Keratinocyte (primary cell): ENCODE results near the gene LINC00237.

ENCODE experiments used
- EZH2 ChIP-seq: IDR thresholded peaks from one replicate; pipeline ENCODE4 v1.6.1; 2012; ENCODE audit warnings: inconsistent platforms, mild to moderate bottlenecking, low read length, moderate library complexity
- TF ChIP-seq, protein P1 (sequence below), 3 experiments: IDR thresholded peaks in 1 of 3; conservative IDR thresholded peaks in 1 of 3; optimal IDR thresholded peaks in 1 of 3; 2 replicates in 2 of 3; 3 replicates in 1 of 3; pipeline versions ENCODE3 to v1.5.1; 2011; ENCODE audit warnings: low read length in 3 of 3, mild to moderate bottlenecking in 3 of 3, moderate library complexity in 2 of 3, control low read depth in 1 of 3, inconsistent platforms in 1 of 3; ENCODE audit not compliant: insufficient read depth in 2 of 3; ENCODE audit errors: extremely low read depth in 1 of 3

DNA sequence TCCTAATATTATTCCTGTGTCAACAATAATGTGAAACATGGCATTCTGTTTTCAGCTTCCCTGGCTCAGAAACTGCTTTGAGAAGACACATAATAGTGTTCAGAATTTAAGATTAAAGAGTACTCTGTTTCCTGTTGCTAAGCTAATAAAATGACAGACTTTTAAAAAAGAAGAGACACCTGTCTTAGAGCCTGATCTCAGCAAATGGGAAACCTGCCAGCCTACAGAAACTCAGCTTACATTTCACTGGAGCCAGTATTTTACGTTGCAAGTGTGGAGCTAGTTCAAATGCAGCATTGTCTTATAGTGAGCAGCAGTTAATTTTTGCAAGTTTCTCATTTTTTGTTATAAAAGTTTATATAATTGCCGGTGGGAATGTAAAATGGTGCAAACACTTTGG is 48.5 kb upstream of the LINC00237 start:
- no peak for TF ChIP-seq EZH2
- TF ChIP-seq, protein P1, sequence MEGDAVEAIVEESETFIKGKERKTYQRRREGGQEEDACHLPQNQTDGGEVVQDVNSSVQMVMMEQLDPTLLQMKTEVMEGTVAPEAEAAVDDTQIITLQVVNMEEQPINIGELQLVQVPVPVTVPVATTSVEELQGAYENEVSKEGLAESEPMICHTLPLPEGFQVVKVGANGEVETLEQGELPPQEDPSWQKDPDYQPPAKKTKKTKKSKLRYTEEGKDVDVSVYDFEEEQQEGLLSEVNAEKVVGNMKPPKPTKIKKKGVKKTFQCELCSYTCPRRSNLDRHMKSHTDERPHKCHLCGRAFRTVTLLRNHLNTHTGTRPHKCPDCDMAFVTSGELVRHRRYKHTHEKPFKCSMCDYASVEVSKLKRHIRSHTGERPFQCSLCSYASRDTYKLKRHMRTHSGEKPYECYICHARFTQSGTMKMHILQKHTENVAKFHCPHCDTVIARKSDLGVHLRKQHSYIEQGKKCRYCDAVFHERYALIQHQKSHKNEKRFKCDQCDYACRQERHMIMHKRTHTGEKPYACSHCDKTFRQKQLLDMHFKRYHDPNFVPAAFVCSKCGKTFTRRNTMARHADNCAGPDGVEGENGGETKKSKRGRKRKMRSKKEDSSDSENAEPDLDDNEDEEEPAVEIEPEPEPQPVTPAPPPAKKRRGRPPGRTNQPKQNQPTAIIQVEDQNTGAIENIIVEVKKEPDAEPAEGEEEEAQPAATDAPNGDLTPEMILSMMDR (optimal IDR thresholded peaks at IDR 0.05 in 1 of 3, IDR thresholded peaks at IDR 0.05 in 1 of 3, conservative IDR thresholded peaks at IDR 0.05 in 1 of 3; ENCODE audit: extremely low read depth in 1 of 3, insufficient read depth in 2 of 3, low read length in 3 of 3): no peak
